ENCODE results near the gene LRCH1. TPM values are rescaled to one million over a fixed set of nuclear protein-coding genes. Genes with fewer than 3 reads are reported as not detected.

LRCH1 gene
- polyA plus RNA-seq, 3 donors: 2.1 to 10.8 (median 6.5) TPM

- H3K27ac ChIP-seq (ENCODE audit: low read depth, low read length): no peak overlapping the region
- 59 to 72% (median 66%) methylated on average over 4 of the region's 4 CpGs for WGBS, 3 donors
These were observed 23.6 kb upstream of the LRCH1 start for GRCh38 chr13:46529216-46529919.

GRCh38 chr13:46530084-46530935 is 22.7 kb upstream of the LRCH1 start:
- WGBS, 3 donors: 51 to 64% (median 53%) methylated on average over 3 to 4 of the region's 4 CpGs
- H3K27ac ChIP-seq (ENCODE audit: low read depth, low read length): no peak overlapping the region

GRCh38 chr13:46531953-46532352 is 21.0 kb upstream of the LRCH1 start:
- WGBS, 3 donors: 63 to 75% (median 68%) methylated on average over 3 of the region's 3 CpGs
- no peak overlapping the region for H3K27ac ChIP-seq (ENCODE audit: low read depth, low read length)

GRCh38 chr13:46535002-46535401 is 18.0 kb upstream of the LRCH1 start:
- WGBS, 3 donors: 96 to 100% (median 96%) methylated on average over 4 of the region's 4 CpGs
- no peak overlapping the region for H3K27ac ChIP-seq (ENCODE audit: low read depth, low read length)

GRCh38 chr13:46535825-46536224 is 17.1 kb upstream of the LRCH1 start:
- 47 to 76% (median 50%) methylated on average over 1 of the region's 1 CpG for WGBS, 3 donors
- no peak overlapping the region for H3K27ac ChIP-seq (ENCODE audit: low read depth, low read length)

- H3K27ac ChIP-seq (ENCODE audit: low read depth, low read length): no peak overlapping the region
- 87 to 99% (median 98%) methylated on average over 2 of the region's 2 CpGs for WGBS, 3 donors
These were observed 16.6 kb upstream of the LRCH1 start for GRCh38 chr13:46536341-46536740.

- 88 to 93% (median 91%) methylated on average over 3 of the region's 3 CpGs for WGBS, 3 donors
- no peak overlapping the region for H3K27ac ChIP-seq (ENCODE audit: low read depth, low read length)
These were observed 13.7 kb upstream of the LRCH1 start for GRCh38 chr13:46539231-46539630.

GRCh38 chr13:46541210-46541609 is 11.8 kb upstream of the LRCH1 start:
- 91 to 98% (median 92%) methylated on average over 4 of the region's 4 CpGs for WGBS, 3 donors

GRCh38 chr13:46542833-46543232 is 10.1 kb upstream of the LRCH1 start:
- no peak overlapping the region for H3K27ac ChIP-seq (ENCODE audit: low read depth, low read length)
- 91 to 96% (median 95%) methylated on average over 4 of the region's 4 CpGs for WGBS, 3 donors

More at GRCh38 chr13:46541210-46541609, 11.8 kb upstream of the LRCH1 start:
- H3K27ac ChIP-seq (ENCODE audit: low read depth, low read length): no peak overlapping the region

GRCh38 chr13:46543287-46543686 is 9.7 kb upstream of the LRCH1 start:
- no peak overlapping the region for H3K27ac ChIP-seq (ENCODE audit: low read depth, low read length)
- WGBS, 3 donors: 90 to 100% (median 94%) methylated on average over 3 of the region's 3 CpGs

- WGBS, 3 donors: 94 to 97% (median 96%) methylated on average over 2 of the region's 2 CpGs
These were observed 8.8 kb upstream of the LRCH1 start for GRCh38 chr13:46544208-46544607.

GRCh38 chr13:46544811-46545210 is 8.2 kb upstream of the LRCH1 start:
- no peak overlapping the region for H3K27ac ChIP-seq (ENCODE audit: low read depth, low read length)
- 98 to 100% (median 100%) methylated on average over 1 of the region's 1 CpG for WGBS, 3 donors

More at GRCh38 chr13:46544208-46544607, 8.8 kb upstream of the LRCH1 start:
- no peak overlapping the region for H3K27ac ChIP-seq (ENCODE audit: low read depth, low read length)

GRCh38 chr13:46546084-46546768 is 6.7 kb upstream of the LRCH1 start:
- WGBS, 3 donors: 82 to 90% (median 90%) methylated on average over 8 of the region's 8 CpGs

GRCh38 chr13:46550822-46551221 is 2.1 kb upstream of the LRCH1 start:
- no peak overlapping the region for H3K27ac ChIP-seq (ENCODE audit: low read depth, low read length)
- 75 to 83% (median 80%) methylated on average over 2 of the region's 2 CpGs for WGBS, 3 donors

More at GRCh38 chr13:46546084-46546768, 6.7 kb upstream of the LRCH1 start:
- no peak overlapping the region for H3K27ac ChIP-seq (ENCODE audit: low read depth, low read length)

GRCh38 chr13:46551410-46552302 is 1.3 kb upstream of the LRCH1 start:
- WGBS, 3 donors: 34 to 41% (median 39%) methylated on average over 22 of the region's 22 CpGs
- no peak overlapping the region for H3K27ac ChIP-seq (ENCODE audit: low read depth, low read length)

GRCh38 chr13:46552303-46552682 is 677 bp upstream of the LRCH1 start:
- H3K27ac ChIP-seq (ENCODE audit: low read depth, low read length): no peak overlapping the region
- WGBS, 3 donors: 16 to 24% (median 21%) methylated on average over 12 of the region's 12 CpGs

GRCh38 chr13:46553521-46553885 is 533 bp downstream of the LRCH1 start:
- peak overlapping the region; percentile 84 for H3K27ac ChIP-seq (ENCODE audit: low read depth, low read length)
- 0% methylated on average over 31 to 34 of the region's 34 CpGs for WGBS, 3 donors

Data from adipose tissue (tissue), 3 donors.